ENCODE results near the gene REXO2. TPM values are rescaled to one million over a fixed set of nuclear protein-coding genes. Genes with fewer than 3 reads are reported as not detected.

REXO2 gene
- 151 to 183 TPM (median 178 TPM) in 3 replicates for total RNA-seq
- long read RNA-seq, transcript REXO2-220 (7 exons, 1,158 nt), result major isoform, 217 of 236 reads
- long read RNA-seq, partial matches to known transcripts, result 5 of 236 reads
- long read RNA-seq, other reads (novel, unspliced or antisense), result 8 of 236 reads

- Mint-ChIP-seq H3K36me3 (ENCODE audit: low read depth) (peaks cover 4% of the 10 kb centered on the region), H3K4me1 (ENCODE audit: low read depth) (peaks cover 56% of the 10 kb centered on the region), H3K4me3 (ENCODE audit: unreplicated experiment) (peak within 1 kb of the TSS; percentile 96), H3K27me3 (ENCODE audit: low read depth) (no peaks in the 10 kb centered on the region), H3K9me3 (ENCODE audit: low read depth) (no peaks in the 10 kb centered on the region), H3K27ac (ENCODE audit: unreplicated experiment) (peak within 1 kb of the TSS; percentile 97)
- DNase-seq (ENCODE audit: low spot score), result peak; percentile 97
- TF ChIP-seq, protein P1, sequence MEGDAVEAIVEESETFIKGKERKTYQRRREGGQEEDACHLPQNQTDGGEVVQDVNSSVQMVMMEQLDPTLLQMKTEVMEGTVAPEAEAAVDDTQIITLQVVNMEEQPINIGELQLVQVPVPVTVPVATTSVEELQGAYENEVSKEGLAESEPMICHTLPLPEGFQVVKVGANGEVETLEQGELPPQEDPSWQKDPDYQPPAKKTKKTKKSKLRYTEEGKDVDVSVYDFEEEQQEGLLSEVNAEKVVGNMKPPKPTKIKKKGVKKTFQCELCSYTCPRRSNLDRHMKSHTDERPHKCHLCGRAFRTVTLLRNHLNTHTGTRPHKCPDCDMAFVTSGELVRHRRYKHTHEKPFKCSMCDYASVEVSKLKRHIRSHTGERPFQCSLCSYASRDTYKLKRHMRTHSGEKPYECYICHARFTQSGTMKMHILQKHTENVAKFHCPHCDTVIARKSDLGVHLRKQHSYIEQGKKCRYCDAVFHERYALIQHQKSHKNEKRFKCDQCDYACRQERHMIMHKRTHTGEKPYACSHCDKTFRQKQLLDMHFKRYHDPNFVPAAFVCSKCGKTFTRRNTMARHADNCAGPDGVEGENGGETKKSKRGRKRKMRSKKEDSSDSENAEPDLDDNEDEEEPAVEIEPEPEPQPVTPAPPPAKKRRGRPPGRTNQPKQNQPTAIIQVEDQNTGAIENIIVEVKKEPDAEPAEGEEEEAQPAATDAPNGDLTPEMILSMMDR (IDR thresholded peaks at IDR 0.05), result peak; percentile 71
Observed at GRCh38 chr11:114439229-114440120, at the start of gene REXO2. Gene REXO2, plus strand, starts transcription at chr11:114439467. Its CDS starts 62 bp downstream, at chr11:114439529.

GRCh38 chr11:114392735-114393667 is 46.3 kb upstream of the REXO2 start:
- TF ChIP-seq, protein P1 (IDR thresholded peaks at IDR 0.05), result no peak
- no peaks in the 10 kb centered on the region for H3K9me3 Mint-ChIP-seq (ENCODE audit: low read depth)
- no peaks in the 10 kb centered on the region for H3K36me3 Mint-ChIP-seq (ENCODE audit: low read depth)
- no peaks in the 10 kb centered on the region for H3K27me3 Mint-ChIP-seq (ENCODE audit: low read depth)
- no peak overlapping the region for H3K4me3 Mint-ChIP-seq (ENCODE audit: unreplicated experiment)
- DNase-seq (ENCODE audit: low spot score), result no peak
- peaks cover 5% of the 10 kb centered on the region for H3K4me1 Mint-ChIP-seq (ENCODE audit: low read depth)
- no peak overlapping the region for H3K27ac Mint-ChIP-seq (ENCODE audit: unreplicated experiment)

- no peaks in the 10 kb centered on the region for H3K36me3 Mint-ChIP-seq (ENCODE audit: low read depth)
- DNase-seq (ENCODE audit: low spot score), result no peak
- TF ChIP-seq, protein P1 (IDR thresholded peaks at IDR 0.05), result peak; percentile 59
- H3K4me1 Mint-ChIP-seq (ENCODE audit: low read depth), result peaks cover 19% of the 10 kb centered on the region
- H3K4me3 Mint-ChIP-seq (ENCODE audit: unreplicated experiment), result no peak overlapping the region
- no peak overlapping the region for H3K27ac Mint-ChIP-seq (ENCODE audit: unreplicated experiment)
- H3K27me3 Mint-ChIP-seq (ENCODE audit: low read depth), result no peaks in the 10 kb centered on the region
- H3K9me3 Mint-ChIP-seq (ENCODE audit: low read depth), result no peaks in the 10 kb centered on the region
Observed at GRCh38 chr11:114395736-114396135, 43.5 kb upstream of the REXO2 start.

DNA sequence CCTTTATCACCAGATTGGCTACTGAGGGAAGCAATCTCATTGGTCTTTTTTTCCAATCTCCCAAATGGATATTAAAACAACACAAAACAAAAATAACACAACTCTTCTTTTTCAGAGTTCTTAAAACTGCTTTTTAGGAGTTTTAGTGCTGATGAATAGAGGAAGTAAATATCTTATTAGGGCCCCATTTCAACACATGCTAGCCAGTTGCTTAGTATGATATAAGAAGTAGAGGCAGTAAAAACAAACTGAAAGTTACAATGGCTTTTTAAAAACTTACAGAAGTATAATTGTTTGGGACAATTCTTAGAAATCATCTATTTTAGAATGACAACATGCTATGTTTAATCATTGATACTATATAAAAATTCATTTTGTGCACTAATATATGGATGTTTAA is 42.4 kb upstream of the REXO2 start:
- Mint-ChIP-seq H3K9me3 (ENCODE audit: low read depth) (no peaks in the 10 kb centered on the region), H3K4me1 (ENCODE audit: low read depth) (peaks cover 26% of the 10 kb centered on the region), H3K4me3 (ENCODE audit: unreplicated experiment) (no peak overlapping the region), H3K27ac (ENCODE audit: unreplicated experiment) (no peak overlapping the region), H3K27me3 (ENCODE audit: low read depth) (no peaks in the 10 kb centered on the region), H3K36me3 (ENCODE audit: low read depth) (no peaks in the 10 kb centered on the region)
- TF ChIP-seq, protein P1 (IDR thresholded peaks at IDR 0.05), result no peak
- DNase-seq (ENCODE audit: low spot score), result no peak

Data from chondrocyte (in vitro differentiated cells).